GM21381 (cell line): ENCODE results near the gene THSD4.
"Not testable (repeated sequence)": the region's sequence is repeated elsewhere in the genome, so short reads cannot be mapped to it uniquely, and the experiment has no call there.

ENCODE experiments used
- ATAC-seq: cut with Tn5 transposase; IDR thresholded peaks from one replicate; pipeline ENCODE4 v1.9.1; 2021; ENCODE audit warnings: mild to moderate bottlenecking, moderate library complexity; ENCODE audit not compliant: unreplicated experiment

THSD4 gene

GRCh38 chr15:71698742-71699141 is 583.5 kb downstream of the THSD4 start:
- ATAC-seq, result no peak

GRCh38 chr15:71699977-71700376 is 584.7 kb downstream of the THSD4 start:
- ATAC-seq, result no peak

DNA sequence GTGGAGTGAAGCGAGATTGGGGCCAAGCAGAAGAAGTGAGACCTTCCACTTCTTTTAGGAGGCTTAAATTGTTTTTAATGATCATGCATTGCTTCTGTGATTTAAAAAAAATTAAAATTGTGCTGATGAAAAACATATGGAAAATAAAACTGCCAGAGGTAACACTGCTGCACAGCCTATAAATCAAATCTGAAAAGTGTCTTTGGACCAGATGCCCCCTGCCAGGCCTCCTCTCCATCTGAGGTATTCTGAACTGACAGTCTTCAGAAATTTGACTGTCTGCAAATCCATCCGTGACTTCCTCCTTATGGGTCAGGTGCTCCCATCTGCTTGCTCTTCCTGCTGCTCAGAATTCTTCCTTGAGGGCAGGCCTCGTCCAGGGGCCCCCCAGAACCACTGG is 586.5 kb downstream of the THSD4 start:
- ATAC-seq, result no peak

- ATAC-seq, result no peak
Measured at GRCh38 chr15:71702496-71702895, 587.2 kb downstream of the THSD4 start.

- no peak for ATAC-seq
Measured at GRCh38 chr15:71705151-71705550, 589.9 kb downstream of the THSD4 start.

DNA sequence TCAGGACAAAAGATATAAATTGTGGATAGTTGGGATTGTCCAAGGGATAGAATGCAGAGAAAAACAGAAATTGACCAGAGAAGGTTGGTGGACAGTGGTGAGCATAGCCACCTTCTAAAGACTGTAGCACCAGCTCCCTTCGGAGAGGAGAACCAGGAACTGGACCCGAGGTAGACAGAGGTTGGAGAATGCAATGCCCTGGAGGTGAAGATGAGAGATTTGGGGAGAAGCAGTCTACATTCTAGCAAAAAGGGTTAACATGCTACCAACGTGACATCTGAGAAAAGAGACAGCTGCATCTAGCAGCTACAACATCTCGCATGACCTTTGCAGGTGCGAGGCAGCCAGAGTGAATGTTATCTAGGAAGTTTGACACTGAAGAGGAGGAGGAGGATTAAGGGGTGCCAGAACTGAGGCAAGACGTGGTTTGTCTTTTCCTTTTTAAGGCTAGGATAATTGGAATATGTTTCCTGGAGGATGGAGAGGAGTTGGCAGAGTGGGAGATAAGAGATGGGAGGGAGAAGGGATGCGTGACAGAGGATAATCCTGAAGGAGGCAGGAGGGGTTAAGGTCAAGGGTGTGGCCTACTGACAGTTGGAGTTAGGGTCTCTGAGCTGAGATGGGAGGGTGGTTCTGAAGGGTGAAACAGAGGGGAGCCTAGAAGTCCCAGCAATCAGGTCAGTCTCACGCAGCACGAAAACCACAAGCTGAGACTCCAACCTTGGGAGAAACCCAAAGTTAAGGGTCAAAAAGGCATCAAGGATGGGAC is 591.4 kb downstream of the THSD4 start:
- no peak for ATAC-seq

DNA sequence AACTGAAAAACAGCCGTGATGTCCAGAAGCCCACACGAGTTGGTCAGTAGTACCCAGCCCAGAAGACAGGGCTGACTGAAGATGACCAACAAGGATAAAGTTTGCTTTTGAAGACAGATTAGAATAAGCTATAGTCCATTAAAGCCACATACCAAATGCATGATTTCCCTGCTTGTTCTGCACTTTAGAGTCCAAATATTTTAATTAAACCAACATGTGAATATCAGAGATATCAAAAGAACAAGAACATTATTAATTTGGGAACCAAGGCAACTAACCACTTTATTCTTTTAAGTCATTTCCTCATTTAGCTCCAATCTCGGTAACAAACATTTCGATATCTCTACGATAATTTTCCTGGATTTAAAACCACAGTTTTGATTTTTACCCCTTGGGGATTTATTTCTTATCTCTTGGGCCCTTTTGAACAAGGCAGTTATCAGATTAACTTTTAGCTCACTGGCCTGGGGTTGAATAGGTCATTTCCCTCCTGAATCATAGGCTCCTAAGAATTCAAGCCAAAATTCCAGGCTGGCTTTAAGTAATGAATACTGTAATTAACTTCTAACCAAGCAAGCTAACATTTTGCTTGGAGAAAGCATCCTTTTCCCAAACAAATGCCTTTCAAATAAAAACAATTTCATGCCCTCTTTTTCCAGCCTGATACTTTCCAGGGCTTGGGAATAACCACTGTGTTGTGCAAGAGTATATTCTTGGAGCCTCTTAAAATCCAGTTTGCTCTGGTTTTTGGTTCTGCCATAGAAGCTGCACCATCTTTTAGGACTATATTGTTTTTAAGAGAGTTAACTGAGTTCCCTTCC is 592.2 kb downstream of the THSD4 start:
- ATAC-seq, result no peak

DNA sequence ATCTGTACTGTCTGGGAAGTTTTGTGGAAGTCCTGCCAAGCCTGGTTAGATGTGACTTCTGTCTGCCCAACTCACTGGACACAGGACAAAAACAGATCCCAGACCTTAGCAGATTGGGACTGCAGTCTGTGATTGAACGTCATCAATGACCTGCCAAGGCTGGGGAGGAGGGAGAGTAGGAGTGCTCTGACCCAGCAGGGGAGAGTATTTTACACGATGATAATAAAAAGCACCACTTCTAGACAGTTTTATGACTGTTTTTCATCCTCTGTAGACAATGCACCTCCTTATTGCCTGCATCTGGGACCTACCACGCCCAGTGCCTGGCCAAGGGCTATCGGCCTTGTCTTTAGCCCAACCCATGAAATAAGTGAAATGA is 592.8 kb downstream of the THSD4 start:
- no peak for ATAC-seq

GRCh38 chr15:71708741-71709140 is 593.5 kb downstream of the THSD4 start:
- ATAC-seq, result no peak

DNA sequence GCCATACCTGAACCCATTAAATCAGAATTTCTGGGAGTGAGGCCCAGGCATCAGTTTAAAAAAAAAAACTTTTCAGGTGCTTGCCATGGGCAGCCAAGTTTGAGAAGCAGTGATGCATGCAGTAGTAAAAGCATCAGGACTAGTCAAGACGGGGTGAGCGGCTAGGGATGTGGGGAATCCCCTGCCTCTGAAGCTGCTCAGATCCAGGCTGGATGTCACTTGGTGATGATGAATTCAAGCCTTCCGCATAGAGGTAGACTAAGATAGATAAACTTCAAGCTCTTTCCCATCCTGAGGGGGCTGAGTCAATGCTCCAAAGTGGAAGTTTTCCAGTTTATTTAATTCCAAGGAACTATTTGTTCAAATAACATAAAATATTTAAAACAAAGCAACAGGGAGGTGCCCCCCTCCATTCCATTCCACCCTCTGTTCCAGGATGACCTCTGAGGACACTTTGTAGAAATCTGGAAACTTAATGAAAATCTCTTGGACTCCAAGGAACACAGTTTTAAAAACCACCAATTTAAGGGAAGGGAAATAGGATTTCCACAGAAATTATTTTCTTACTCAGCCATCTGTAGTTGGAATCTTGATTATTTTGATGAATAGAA is 594.6 kb downstream of the THSD4 start:
- ATAC-seq, result no peak

DNA sequence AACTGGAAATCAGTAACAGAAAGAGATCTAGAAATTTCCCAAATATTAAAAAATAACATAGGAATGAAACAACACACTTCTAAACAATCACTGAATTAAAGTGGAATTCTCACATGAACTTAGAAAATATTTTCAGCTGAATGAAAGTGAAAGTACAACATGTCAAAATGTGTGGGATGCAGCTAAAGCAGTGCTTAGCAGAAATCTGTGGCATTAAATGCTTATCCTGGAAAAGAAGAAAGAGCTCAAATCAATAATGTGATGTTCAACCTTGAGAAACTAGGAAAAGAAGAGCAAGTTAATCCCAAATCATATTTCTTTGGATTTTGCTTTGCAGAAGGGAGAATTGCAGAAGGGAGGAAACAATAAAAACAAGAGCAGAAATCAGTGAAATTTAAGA is 596.9 kb downstream of the THSD4 start:
- ATAC-seq, result no peak

DNA sequence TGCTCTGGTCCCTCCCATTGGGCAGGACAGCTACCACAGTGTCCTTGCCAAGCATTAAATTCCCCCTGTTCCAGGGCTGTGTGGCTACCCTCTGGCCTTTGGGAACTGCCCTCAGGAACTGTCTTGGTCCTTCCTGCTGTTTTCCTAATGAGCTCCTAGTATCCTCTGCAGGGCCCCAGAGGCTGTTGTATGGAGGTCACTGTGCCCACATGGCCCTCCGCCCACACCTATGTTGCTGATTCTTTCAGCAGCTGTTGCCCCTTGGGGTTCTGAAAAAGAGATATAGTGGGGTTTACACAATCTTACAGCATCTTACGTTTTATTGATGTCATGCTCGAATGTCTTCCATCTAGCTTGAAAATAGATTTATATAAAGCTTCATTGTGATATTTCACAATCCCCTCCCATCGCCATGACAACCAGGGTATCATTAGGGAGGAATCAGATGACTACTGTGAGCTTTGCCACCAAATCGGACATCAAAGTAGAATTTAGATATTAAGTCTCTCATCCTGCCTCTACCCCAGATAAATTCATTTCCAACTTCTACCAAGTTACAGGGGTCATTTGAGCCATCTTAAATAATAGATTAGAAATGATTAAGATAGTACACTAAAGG is 598.0 kb downstream of the THSD4 start:
- no peak for ATAC-seq

DNA sequence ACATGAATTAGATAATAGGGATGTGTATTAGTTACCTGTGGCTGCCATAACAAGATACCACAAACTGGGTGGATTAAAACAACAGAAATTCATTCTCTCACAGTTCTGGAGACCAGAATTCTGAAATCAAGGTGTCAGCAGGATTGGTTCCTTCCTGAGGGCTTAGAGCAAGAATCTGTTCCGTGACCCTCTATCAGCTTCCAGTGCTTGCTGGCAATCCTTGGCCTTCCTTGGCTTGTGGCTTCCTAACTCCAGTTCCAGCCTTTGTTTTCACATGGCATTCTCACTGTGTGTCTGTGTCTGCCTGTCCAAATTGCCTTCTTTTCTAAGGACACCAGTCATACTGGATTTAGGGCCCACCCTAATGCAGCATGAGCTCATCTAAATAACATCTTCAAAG is 600.6 kb downstream of the THSD4 start:
- no peak for ATAC-seq

GRCh38 chr15:71716990-71717389 is 601.7 kb downstream of the THSD4 start:
- ATAC-seq, result no peak

DNA sequence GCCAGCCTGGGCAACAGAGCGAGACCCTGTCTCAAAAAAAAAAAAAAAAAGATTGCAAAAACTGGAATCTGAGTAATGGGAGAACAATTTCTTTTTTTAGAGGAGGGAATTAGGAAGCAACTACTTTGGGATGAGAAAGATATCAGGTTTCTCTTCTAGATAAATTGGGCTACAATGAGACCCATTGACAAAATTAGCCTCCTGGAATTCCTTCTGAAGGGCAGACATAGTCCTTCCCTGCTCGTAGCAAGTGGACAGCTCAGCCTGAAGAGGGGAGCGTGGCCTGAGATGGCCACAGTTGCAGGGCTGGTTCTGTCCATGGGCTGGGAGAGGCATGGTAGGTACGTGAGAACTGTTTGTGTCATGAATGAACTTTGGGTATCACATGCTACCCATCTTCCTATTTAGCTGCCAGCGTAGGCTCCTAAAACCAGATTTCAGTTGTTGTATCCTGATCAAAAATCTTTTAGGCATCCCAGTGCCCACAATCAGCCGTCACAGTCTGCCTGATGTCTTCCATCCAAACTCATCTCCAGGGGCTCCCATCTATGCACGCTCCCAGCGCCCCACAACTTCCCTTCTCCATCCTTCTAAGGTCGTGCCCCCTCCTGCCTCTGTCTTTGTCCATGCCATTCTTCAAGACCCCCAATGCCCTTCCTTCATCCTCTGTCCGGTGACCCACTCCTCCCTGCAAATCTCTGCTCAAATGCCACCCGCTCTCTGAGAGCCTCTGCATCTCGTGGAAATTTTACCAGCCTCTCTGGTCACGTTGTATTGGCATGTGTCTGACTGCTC is 603.0 kb downstream of the THSD4 start:
- ATAC-seq, result no peak

DNA sequence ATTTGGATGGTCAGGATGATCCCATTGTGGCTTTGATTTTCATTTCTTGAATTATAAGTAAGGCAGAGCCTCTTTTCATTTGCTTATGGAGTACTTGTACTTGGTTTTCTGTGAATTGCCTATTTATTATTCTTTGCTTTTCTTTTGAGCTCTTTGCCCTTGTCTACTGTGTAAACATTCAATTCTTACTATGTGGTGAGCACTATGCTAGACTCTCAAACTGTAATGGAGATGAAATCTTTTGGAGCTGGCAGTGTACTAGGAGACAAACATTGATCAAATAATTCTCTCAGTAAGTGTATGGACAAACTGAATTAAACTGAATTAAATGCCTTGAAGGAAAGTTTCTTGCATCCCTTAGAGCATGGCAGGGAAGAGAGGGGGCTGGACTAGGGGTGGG is 608.1 kb downstream of the THSD4 start:
- no peak for ATAC-seq

DNA sequence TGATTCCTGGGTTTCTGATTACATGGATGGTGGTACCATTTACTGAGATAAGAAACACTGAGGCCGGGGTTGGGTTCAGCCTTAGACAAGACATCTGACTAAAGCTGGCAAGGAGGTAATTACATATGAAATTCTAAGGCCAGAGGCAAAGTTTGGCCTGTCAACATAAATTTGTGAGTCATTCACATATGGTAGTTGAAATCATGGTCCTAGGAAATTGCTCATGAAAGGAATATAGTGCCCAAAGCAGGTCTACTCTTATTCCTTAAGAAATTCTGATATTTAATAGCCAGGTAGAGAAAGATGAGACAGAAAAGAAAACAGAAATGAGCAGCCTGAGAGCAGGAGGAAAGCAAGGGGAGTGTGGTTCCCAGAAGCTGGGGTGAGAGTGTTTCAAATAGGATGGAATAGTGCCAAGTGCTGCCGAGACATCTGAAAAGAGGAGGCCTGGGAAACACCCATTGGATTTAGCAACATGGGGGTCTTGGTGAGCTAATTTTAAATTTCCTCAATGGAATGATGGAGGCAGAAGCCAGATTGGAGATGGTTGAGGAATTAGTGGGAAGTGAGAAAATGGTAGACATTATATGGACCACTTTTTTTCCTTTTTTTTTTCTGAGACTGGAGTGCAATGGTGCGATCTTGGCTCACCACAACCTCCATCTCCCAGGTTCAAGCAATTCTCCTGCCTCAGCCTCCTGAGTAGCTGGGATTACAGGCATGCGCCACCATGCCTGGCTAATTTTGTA is 610.1 kb downstream of the THSD4 start:
- not testable (repeated sequence) for ATAC-seq

DNA sequence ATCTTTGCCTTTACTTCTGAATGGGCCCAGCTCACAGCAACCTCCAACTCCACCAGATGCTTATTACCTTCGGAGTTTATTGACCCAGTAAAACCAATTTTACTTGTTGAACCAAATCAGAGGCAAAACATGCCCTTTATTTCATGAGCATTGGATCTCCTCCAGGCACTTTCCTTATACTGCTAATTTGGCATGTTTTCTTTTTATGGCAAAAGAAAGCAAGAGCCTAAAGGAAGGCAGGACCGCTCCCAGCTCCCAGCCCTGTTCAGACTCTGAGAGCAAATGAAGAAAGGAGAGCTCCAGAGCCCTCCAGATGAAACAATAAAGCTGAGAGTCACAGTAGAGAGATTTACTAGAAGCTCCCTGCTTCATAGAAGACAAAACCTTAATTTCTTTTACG is 613.6 kb downstream of the THSD4 start:
- no peak for ATAC-seq

DNA sequence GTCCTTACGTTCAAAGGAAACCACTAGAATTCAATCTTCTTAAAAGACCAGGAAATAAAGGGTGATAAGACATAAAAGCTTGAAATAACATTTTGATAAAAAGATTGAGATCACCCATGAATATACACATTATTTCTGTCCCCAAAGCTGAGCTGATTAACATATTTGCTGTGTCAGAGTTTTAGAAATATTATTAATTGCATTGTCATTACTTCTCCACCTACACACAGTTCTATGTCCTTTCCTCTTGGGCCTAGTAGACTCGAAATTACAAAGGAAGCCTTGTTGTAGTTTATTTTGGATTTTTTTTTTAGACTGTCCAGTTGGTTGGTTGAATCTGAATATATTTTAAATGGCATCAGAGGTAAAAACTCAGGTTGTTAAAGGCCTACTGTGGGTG is 614.0 kb downstream of the THSD4 start:
- ATAC-seq, result no peak
